ENCODE results near the gene CALD1.

Gene CALD1

GRCh38 chr7:134761266-134761665 lies 18.2 kb upstream of the CALD1 start:
- H3K4me3 ChIP-seq (ENCODE audit: low read length): no peak overlapping the region
- no peak for DNase-seq (ENCODE audit: low read depth)

DNA sequence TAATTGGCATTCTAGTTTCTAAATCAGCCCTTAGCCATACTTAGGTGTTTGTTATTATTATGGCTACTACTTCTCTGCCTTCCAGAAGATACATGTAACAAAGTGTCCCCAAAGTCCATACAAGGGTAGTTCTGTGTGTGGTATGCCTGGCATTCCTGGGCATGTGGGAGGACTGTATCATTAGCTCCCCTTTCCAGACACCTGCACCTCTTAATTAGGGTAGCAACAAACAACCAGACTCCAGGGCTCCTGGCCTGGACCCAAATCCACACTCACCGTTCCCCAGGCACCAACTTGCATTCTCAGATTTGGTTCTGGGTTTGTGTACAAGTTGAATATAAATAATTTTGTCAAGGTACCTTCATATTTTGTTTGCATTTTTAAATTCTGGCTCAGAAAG lies 15.5 kb upstream of the CALD1 start:
- TF ChIP-seq, protein P1, sequence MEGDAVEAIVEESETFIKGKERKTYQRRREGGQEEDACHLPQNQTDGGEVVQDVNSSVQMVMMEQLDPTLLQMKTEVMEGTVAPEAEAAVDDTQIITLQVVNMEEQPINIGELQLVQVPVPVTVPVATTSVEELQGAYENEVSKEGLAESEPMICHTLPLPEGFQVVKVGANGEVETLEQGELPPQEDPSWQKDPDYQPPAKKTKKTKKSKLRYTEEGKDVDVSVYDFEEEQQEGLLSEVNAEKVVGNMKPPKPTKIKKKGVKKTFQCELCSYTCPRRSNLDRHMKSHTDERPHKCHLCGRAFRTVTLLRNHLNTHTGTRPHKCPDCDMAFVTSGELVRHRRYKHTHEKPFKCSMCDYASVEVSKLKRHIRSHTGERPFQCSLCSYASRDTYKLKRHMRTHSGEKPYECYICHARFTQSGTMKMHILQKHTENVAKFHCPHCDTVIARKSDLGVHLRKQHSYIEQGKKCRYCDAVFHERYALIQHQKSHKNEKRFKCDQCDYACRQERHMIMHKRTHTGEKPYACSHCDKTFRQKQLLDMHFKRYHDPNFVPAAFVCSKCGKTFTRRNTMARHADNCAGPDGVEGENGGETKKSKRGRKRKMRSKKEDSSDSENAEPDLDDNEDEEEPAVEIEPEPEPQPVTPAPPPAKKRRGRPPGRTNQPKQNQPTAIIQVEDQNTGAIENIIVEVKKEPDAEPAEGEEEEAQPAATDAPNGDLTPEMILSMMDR (conservative IDR thresholded peaks at IDR 0.05; ENCODE audit: low read length): no peak
- H3K4me3 ChIP-seq (ENCODE audit: low read length): no peak overlapping the region
- DNase-seq (ENCODE audit: low read depth): no peak

More at GRCh38 chr7:134761266-134761665, 18.2 kb upstream of the CALD1 start:
- TF ChIP-seq, protein P1 (conservative IDR thresholded peaks at IDR 0.05; ENCODE audit: low read length): no peak

- TF ChIP-seq, protein P1 (conservative IDR thresholded peaks at IDR 0.05; ENCODE audit: low read length): no peak
- no peak for DNase-seq (ENCODE audit: low read depth)
- no peak overlapping the region for H3K4me3 ChIP-seq (ENCODE audit: low read length)
Measured at GRCh38 chr7:134764365-134764764, 15.1 kb upstream of the CALD1 start.

DNA sequence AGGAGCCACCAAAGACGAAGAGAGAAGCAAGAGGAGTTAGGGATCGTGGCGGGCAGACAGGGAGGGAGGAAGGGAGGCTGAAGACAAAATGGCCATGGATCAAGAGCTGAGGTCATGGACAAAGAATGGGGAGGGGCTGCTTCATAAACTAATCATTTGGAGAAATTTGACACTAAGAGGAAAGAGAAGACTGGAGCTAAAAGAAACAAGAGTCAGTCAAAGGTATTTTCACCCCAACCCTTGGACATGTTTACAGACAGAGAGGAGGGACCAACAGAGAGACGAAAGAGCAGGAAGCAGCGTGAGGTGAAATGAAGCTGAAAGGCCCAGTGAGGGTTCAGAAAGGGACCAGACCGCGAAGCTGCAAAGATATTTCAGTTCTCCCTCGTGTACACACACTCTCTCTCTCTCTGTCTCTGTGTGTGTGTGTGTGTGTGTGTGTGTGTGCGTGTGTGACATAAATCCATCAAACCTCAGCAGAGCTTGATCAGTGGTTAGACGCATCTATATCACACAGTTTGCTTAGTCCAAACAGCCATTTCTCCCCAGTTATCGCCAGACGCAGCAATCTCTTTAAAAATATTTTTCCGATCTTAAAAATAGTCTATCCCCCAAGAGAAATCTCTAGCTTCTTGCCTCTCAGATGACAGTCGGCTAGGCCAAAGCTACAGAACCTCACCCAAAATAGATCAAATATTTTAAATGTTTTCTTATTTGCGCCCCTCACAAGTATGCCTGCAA lies 12.5 kb upstream of the CALD1 start:
- TF ChIP-seq, protein P1 (conservative IDR thresholded peaks at IDR 0.05; ENCODE audit: low read length): no peak

DNA sequence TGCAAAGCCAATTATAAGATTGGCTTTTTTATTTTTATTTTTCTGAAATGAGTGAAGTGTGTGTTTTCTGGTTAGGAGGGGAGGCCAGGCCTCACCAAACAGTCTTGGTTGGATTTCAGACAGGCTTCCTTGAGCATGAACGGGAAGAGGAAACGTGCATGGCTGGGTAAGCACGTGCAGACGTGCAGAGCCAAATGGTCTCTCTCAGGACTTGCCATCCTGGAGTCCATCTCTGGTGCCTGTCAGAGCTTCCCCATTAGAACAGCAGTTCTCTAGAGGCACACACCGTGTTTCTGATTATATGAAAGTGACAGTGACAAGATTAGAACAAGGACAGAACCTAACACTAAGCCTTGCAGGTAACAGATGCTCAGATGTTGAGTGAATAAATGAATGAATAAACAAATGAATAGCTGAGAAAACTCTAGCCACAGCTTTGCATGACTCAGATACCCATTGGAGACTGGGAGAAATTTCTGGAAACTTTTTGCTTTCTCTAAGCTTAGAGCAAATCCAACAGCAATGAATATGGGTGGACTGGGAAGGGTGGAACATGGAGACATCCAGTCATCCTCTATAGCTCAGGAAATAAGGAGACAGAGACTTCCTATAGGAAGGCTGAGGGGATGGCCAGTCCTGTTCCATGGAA lies 11.8 kb upstream of the CALD1 start:
- TF ChIP-seq, protein P1 (conservative IDR thresholded peaks at IDR 0.05; ENCODE audit: low read length): no peak
- no peak overlapping the region for H3K4me3 ChIP-seq (ENCODE audit: low read length)
- no peak for DNase-seq (ENCODE audit: low read depth)

More for the DNA sequence above, 12.5 kb upstream of the CALD1 start:
- H3K4me3 ChIP-seq (ENCODE audit: low read length): no peak overlapping the region
- peak; percentile 61 for DNase-seq (ENCODE audit: low read depth)

GRCh38 chr7:134768243-134768642 lies 11.2 kb upstream of the CALD1 start:
- no peak overlapping the region for H3K4me3 ChIP-seq (ENCODE audit: low read length)
- TF ChIP-seq, protein P1 (conservative IDR thresholded peaks at IDR 0.05; ENCODE audit: low read length): no peak
- DNase-seq (ENCODE audit: low read depth): no peak

DNA sequence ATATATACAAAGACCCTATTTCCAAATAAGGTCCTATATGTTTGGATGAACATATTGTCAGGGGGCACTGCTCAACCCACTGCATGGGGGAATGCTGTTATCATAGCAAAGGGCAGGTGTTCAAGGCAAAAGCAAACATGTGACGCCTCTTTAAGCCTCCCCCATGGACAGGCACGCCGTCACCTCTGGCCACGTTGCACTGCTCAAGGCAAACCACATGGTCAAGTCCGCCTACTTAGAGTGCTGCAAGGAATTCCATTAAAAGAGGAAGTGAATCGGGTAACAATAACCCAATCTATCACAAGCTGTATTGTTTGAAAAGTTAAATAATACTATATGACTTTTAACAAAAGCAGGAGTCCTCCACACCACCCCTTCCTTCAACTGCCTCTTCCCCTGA lies 8.8 kb upstream of the CALD1 start:
- no peak for DNase-seq (ENCODE audit: low read depth)

More for the DNA sequence above, 8.8 kb upstream of the CALD1 start:
- TF ChIP-seq, protein P1 (conservative IDR thresholded peaks at IDR 0.05; ENCODE audit: low read length): no peak
- no peak overlapping the region for H3K4me3 ChIP-seq (ENCODE audit: low read length)
